Spinal cord (tissue), 10 donors: ENCODE results near the gene RCAN3. TPM values are rescaled to one million over a fixed set of nuclear protein-coding genes. Genes with fewer than 3 reads are reported as not detected.
A peak's percentile ranks its signal among the peaks of the same experiment; 100 is the strongest.
"Not testable (repeated sequence)": the region's sequence is repeated elsewhere in the genome, so short reads cannot be mapped to it uniquely, and the experiment has no call there.

Experiments
- DNase-seq, 6 donors: peaks; one replicate each; pipeline versions ENCODE4 v3.0.0 to v3.0.0-alpha.2; 2013 to 2015; ENCODE audit warnings: low spot score in 6 of 6, low read depth in 4 of 6
- H3K27ac ChIP-seq: one replicate; pipeline ENCODE4 v1.5.1; 2013; ENCODE audit warnings: low read depth, low read length, control low read depth
- H3K27me3 ChIP-seq: one replicate; pipeline ENCODE4 v1.6.1; 2013; ENCODE audit warnings: low read length; ENCODE audit not compliant: control insufficient read depth, insufficient read depth
- H3K36me3 ChIP-seq: one replicate; pipeline ENCODE4 v1.6.1; 2013; ENCODE audit warnings: low read length; ENCODE audit not compliant: control insufficient read depth, insufficient read depth
- H3K4me1 ChIP-seq: one replicate; pipeline ENCODE4 v1.6.1; 2013; ENCODE audit warnings: low read length; ENCODE audit not compliant: control insufficient read depth, insufficient read depth
- H3K4me3 ChIP-seq: one replicate; pipeline ENCODE4 v1.5.1; 2013; ENCODE audit warnings: low read depth, low read length, control low read depth
- H3K9me3 ChIP-seq: one replicate; pipeline ENCODE4 v1.6.1; 2013; ENCODE audit warnings: low read length; ENCODE audit not compliant: control insufficient read depth, insufficient read depth
- WGBS: methylation state at CpG from one replicate; pipeline ENCODE4 v1.1.5; 2013; ENCODE audit warnings: missing lambda C conversion rate; ENCODE audit not compliant: insufficient coverage; 5-methylcytosine and 5-hydroxymethylcytosine counted together
- polyA plus RNA-seq, 2 donors: library from polyadenylated mRNA; unstranded; fragments of 120-200 nt; gene quantifications; one replicate each; pipeline ENCODE4 v1.2.1, GENCODE V29; 2013; ENCODE audit not compliant: insufficient read length in 2 of 2
- total RNA-seq, 2 donors: library from RNA; depleted of rRNA in 1 of 2; stranded (reverse); fragments of 120-200 nt in 1 of 2; fragments of >200 nt in 1 of 2; gene quantifications; one replicate each; pipeline versions ENCODE4 v1.2.3 to v1.2.4, GENCODE V29; 2013 to 2014
- donor health status: healthy.

The RCAN3 gene
- total and polyA plus RNA-seq, 4 donors: 9.1 to 19.9 (median 11.7) TPM

- no peak overlapping the region for H3K27ac ChIP-seq
- 90% methylated on average over 3 of the region's 4 CpGs for WGBS
- DNase-seq: peak in 2 of 6 donors; percentile 23 to 59
- peaks cover 11% of the 10 kb centered on the region for H3K4me1 ChIP-seq
- no peaks in the 10 kb centered on the region for H3K9me3 ChIP-seq
- no peak overlapping the region for H3K4me3 ChIP-seq
- no peaks in the 10 kb centered on the region for H3K36me3 ChIP-seq
- peaks cover 29% of the 10 kb centered on the region for H3K27me3 ChIP-seq
Observed at GRCh38 chr1:24505816-24506215, 3.2 kb downstream of the RCAN3 start.

GRCh38 chr1:24506691-24507381 is 4.2 kb downstream of the RCAN3 start:
- peaks cover 25% of the 10 kb centered on the region for H3K27me3 ChIP-seq
- 69% methylated on average over 2 of the region's 5 CpGs for WGBS
- DNase-seq: no peak
- peaks cover 11% of the 10 kb centered on the region for H3K4me1 ChIP-seq
- H3K4me3 ChIP-seq: no peak overlapping the region
- no peaks in the 10 kb centered on the region for H3K36me3 ChIP-seq
- no peak overlapping the region for H3K27ac ChIP-seq
- H3K9me3 ChIP-seq: no peaks in the 10 kb centered on the region

- H3K36me3 ChIP-seq: no peaks in the 10 kb centered on the region
- H3K27me3 ChIP-seq: peaks cover 20% of the 10 kb centered on the region
- no peaks in the 10 kb centered on the region for H3K9me3 ChIP-seq
- H3K4me1 ChIP-seq: peaks cover 5% of the 10 kb centered on the region
- DNase-seq: no peak
- 84% methylated on average over 3 of the region's 5 CpGs for WGBS
- H3K4me3 ChIP-seq: no peak overlapping the region
- no peak overlapping the region for H3K27ac ChIP-seq
Observed at GRCh38 chr1:24507405-24507804, 4.8 kb downstream of the RCAN3 start.

GRCh38 chr1:24508911-24509310 is 6.3 kb downstream of the RCAN3 start:
- Histone ChIP-seq H3K4me1 (no peaks in the 10 kb centered on the region), H3K9me3 (no peaks in the 10 kb centered on the region), H3K4me3 (no peak overlapping the region), H3K27me3 (peaks cover 13% of the 10 kb centered on the region), H3K36me3 (no peaks in the 10 kb centered on the region), H3K27ac (no peak overlapping the region)
- no CpG with 5 or more reads among the region's 5 CpGs for WGBS
- no peak for DNase-seq

GRCh38 chr1:24513706-24514105 is 11.1 kb downstream of the RCAN3 start:
- Histone ChIP-seq H3K4me3 (no peak overlapping the region), H3K27me3 (no peaks in the 10 kb centered on the region), H3K4me1 (no peaks in the 10 kb centered on the region), H3K9me3 (no peaks in the 10 kb centered on the region), H3K36me3 (no peaks in the 10 kb centered on the region), H3K27ac (no peak overlapping the region)
- WGBS: no CpG with 5 or more reads among the region's 2 CpGs
- peak in 1 of 6 donors; percentile 78 for DNase-seq

- Histone ChIP-seq H3K4me3 (no peak overlapping the region), H3K9me3 (no peaks in the 10 kb centered on the region), H3K27ac (no peak overlapping the region), H3K36me3 (no peaks in the 10 kb centered on the region), H3K4me1 (no peaks in the 10 kb centered on the region), H3K27me3 (no peaks in the 10 kb centered on the region)
- WGBS: no CpG with 5 or more reads among the region's 5 CpGs
- DNase-seq: no peak
Observed at GRCh38 chr1:24514946-24515345, 12.3 kb downstream of the RCAN3 start.

GRCh38 chr1:24515671-24516209 is 13.1 kb downstream of the RCAN3 start:
- H3K4me3 ChIP-seq, H3K36me3 ChIP-seq, H3K27ac ChIP-seq, H3K9me3 ChIP-seq, H3K27me3 ChIP-seq, DNase-seq, H3K4me1 ChIP-seq: not testable (repeated sequence)
- 96% methylated on average over 9 of the region's 14 CpGs for WGBS

- Histone ChIP-seq H3K4me3 (no peak overlapping the region), H3K9me3 (peaks cover 2% of the 10 kb centered on the region), H3K4me1 (no peaks in the 10 kb centered on the region), H3K36me3 (no peaks in the 10 kb centered on the region), H3K27ac (no peak overlapping the region), H3K27me3 (no peaks in the 10 kb centered on the region)
- DNase-seq: no peak
- 58% methylated on average over 8 of the region's 12 CpGs for WGBS
Observed at GRCh38 chr1:24516506-24516905, 13.9 kb downstream of the RCAN3 start.

- Histone ChIP-seq H3K27ac (no peak overlapping the region), H3K9me3 (peaks cover 2% of the 10 kb centered on the region), H3K36me3 (no peaks in the 10 kb centered on the region), H3K4me1 (no peaks in the 10 kb centered on the region), H3K27me3 (no peaks in the 10 kb centered on the region), H3K4me3 (no peak overlapping the region)
- no peak for DNase-seq
- 100% methylated on average over 1 of the region's 4 CpGs for WGBS
Observed at GRCh38 chr1:24517898-24518297, 15.3 kb downstream of the RCAN3 start.

- H3K27me3 ChIP-seq, H3K36me3 ChIP-seq, H3K27ac ChIP-seq, DNase-seq, H3K4me1 ChIP-seq, H3K9me3 ChIP-seq, H3K4me3 ChIP-seq: not testable (repeated sequence)
- no CpG with 5 or more reads among the region's 5 CpGs for WGBS
Observed at GRCh38 chr1:24520282-24520681, 17.6 kb downstream of the RCAN3 start.
